H9 (cell line): ENCODE data around the gene VPS26A. TPM values are rescaled to one million over a fixed set of nuclear protein-coding genes. Genes with fewer than 3 reads are reported as not detected.

Source experiments
- DNase-seq: peaks from one replicate; pipeline ENCODE4 v3.0.0-alpha.2; 2017
- H2AFZ ChIP-seq: one replicate; pipeline ENCODE4 v1.6.1; 2013; ENCODE audit warnings: mild to moderate bottlenecking, low read length, control low read depth, moderate library complexity
- H2AK5ac ChIP-seq: 2 replicates; pipeline ENCODE4 v1.6.1; 2013; ENCODE audit warnings: low read length, control low read depth, mixed read lengths; ENCODE audit not compliant: insufficient read length
- H2BK120ac ChIP-seq: one replicate; pipeline ENCODE4 v1.6.1; 2013; ENCODE audit warnings: low read depth, mild to moderate bottlenecking, low read length, control low read depth, inconsistent platforms; ENCODE audit not compliant: poor library complexity, severe bottlenecking
- H2BK12ac ChIP-seq: 2 replicates; pipeline ENCODE4 v1.6.1; 2013; ENCODE audit warnings: low read length, control low read depth, mixed read lengths, low read depth; ENCODE audit not compliant: insufficient read length
- H2BK15ac ChIP-seq: 2 replicates; pipeline ENCODE4 v1.6.1; 2013; ENCODE audit warnings: low read depth, low read length, control low read depth
- H2BK20ac ChIP-seq: one replicate; pipeline ENCODE4 v1.6.1; 2013; ENCODE audit warnings: low read depth, mild to moderate bottlenecking, low read length, control low read depth, inconsistent platforms; ENCODE audit not compliant: poor library complexity, severe bottlenecking
- H2BK5ac ChIP-seq: 2 replicates; pipeline ENCODE4 v1.6.1; 2013; ENCODE audit warnings: low read length, control low read depth, mixed read lengths; ENCODE audit not compliant: insufficient read length
- H3K14ac ChIP-seq: 2 replicates; pipeline ENCODE4 v1.6.1; 2013; ENCODE audit warnings: low read length, control low read depth; ENCODE audit not compliant: insufficient read depth
- H3K18ac ChIP-seq: 2 replicates; pipeline ENCODE4 v1.6.1; 2013; ENCODE audit warnings: low read depth, mild to moderate bottlenecking, mixed read lengths, low read length, control low read depth; ENCODE audit not compliant: insufficient read length
- H3K23ac ChIP-seq: 2 replicates; pipeline ENCODE4 v1.6.1; 2013; ENCODE audit warnings: low read length, control low read depth, mixed read lengths, low read depth; ENCODE audit not compliant: insufficient read length
- H3K23me2 ChIP-seq: 2 replicates; pipeline ENCODE4 v1.6.1; 2013; ENCODE audit warnings: low read depth, mild to moderate bottlenecking, mixed read lengths, low read length, control low read depth; ENCODE audit not compliant: insufficient read length, poor library complexity, severe bottlenecking
- H3K27ac ChIP-seq: 2 replicates; pipeline ENCODE4 v1.5.1; 2013; ENCODE audit warnings: low read length, control low read depth, mixed read lengths, low read depth; ENCODE audit not compliant: insufficient read length
- H3K27me3 ChIP-seq: 2 replicates; pipeline ENCODE4 v1.6.1; 2013; ENCODE audit warnings: low read length, control low read depth, inconsistent platforms; ENCODE audit not compliant: insufficient read depth
- H3K4ac ChIP-seq: 2 replicates; pipeline ENCODE4 v1.6.1; 2013; ENCODE audit warnings: low read depth, mild to moderate bottlenecking, control low read depth, inconsistent platforms, low read length, moderate library complexity
- H3K4me1 ChIP-seq: 2 replicates; pipeline ENCODE4 v1.6.1; 2013; ENCODE audit warnings: low read length, control low read depth, inconsistent platforms; ENCODE audit not compliant: insufficient read depth
- H3K4me2 ChIP-seq: 2 replicates; pipeline ENCODE4 v1.6.1; 2013; ENCODE audit warnings: low read length, control low read depth, mixed read lengths; ENCODE audit not compliant: insufficient read length, insufficient read depth
- H3K56ac ChIP-seq: 2 replicates; pipeline ENCODE4 v1.6.1; 2013; ENCODE audit warnings: low read depth, mild to moderate bottlenecking, mixed read lengths, low read length, control low read depth; ENCODE audit not compliant: insufficient read length
- H3K79me1 ChIP-seq: 2 replicates; pipeline ENCODE4 v1.6.1; 2013; ENCODE audit warnings: low read depth, mild to moderate bottlenecking, moderate library complexity, low read length, control low read depth, inconsistent platforms; ENCODE audit not compliant: insufficient read depth, poor library complexity, severe bottlenecking
- H3K79me2 ChIP-seq: 2 replicates; pipeline ENCODE4 v1.6.1; 2013; ENCODE audit warnings: low read length, control low read depth, inconsistent platforms; ENCODE audit not compliant: insufficient read depth
- H3K9ac ChIP-seq: 2 replicates; pipeline ENCODE4 v1.6.1; 2013; ENCODE audit warnings: low read length, control low read depth, mixed read lengths; ENCODE audit not compliant: insufficient read length; ENCODE audit errors: extremely low read depth
- H3K9me3 ChIP-seq: one replicate; pipeline ENCODE4 v1.6.1; 2013; ENCODE audit warnings: low read depth, low read length, inconsistent platforms; ENCODE audit not compliant: control insufficient read depth
- H3T11ph ChIP-seq: one replicate; pipeline ENCODE4 v1.6.1; 2013; ENCODE audit warnings: mild to moderate bottlenecking, low read length, control low read depth, inconsistent platforms
- H4K20me1 ChIP-seq: one replicate; pipeline ENCODE4 v1.6.1; 2013; ENCODE audit not compliant: control insufficient read depth, insufficient read length, insufficient read depth
- H4K5ac ChIP-seq: 2 replicates; pipeline ENCODE4 v1.6.1; 2013; ENCODE audit warnings: low read depth, mild to moderate bottlenecking, mixed read lengths, low read length, control low read depth; ENCODE audit not compliant: insufficient read length
- H4K8ac ChIP-seq: replicated peaks from 2 replicates; pipeline ENCODE4 v1.6.1; 2013; ENCODE audit warnings: low read length, control low read depth, mixed read lengths, low read depth; ENCODE audit not compliant: insufficient read length
- H4K91ac ChIP-seq: 2 replicates; pipeline ENCODE4 v1.6.1; 2013; ENCODE audit warnings: low read depth, mild to moderate bottlenecking, moderate library complexity, mixed read lengths, low read length, control low read depth; ENCODE audit not compliant: insufficient read length
- H3K27ac Mint-ChIP-seq, 3 experiments: 2 replicates in 2 of 3; 3 replicates in 1 of 3; pipeline ENCODE4 v1.8.0; 2020 to 2021; ENCODE audit warnings: mixed read lengths in 3 of 3, mild to moderate bottlenecking in 1 of 3, moderate library complexity in 1 of 3
- H3K27me3 Mint-ChIP-seq: 2 replicates; pipeline ENCODE4 v1.8.0; 2021; ENCODE audit warnings: low read depth, mild to moderate bottlenecking, moderate library complexity, mixed read lengths
- H3K36me3 Mint-ChIP-seq, 3 experiments: 2 replicates in 2 of 3; 3 replicates in 1 of 3; pipeline ENCODE4 v1.8.0; 2020 to 2021; ENCODE audit warnings: low read depth in 3 of 3, mixed read lengths in 3 of 3; ENCODE audit not compliant: insufficient read depth in 1 of 3
- H3K4me1 Mint-ChIP-seq, 2 experiments: 2 replicates each; pipeline ENCODE4 v1.8.0; 2020; ENCODE audit warnings: mixed read lengths in 2 of 2
- H3K4me3 Mint-ChIP-seq, 2 experiments: 2 replicates in 1 of 2; 3 replicates in 1 of 2; pipeline ENCODE4 v1.8.0; 2020 to 2021; ENCODE audit warnings: mild to moderate bottlenecking in 2 of 2, mixed read lengths in 2 of 2, moderate library complexity in 1 of 2
- H3K9me3 Mint-ChIP-seq, 2 experiments: 2 replicates in 1 of 2; 3 replicates in 1 of 2; pipeline ENCODE4 v1.8.0; 2020; ENCODE audit warnings: mild to moderate bottlenecking in 2 of 2, mixed read lengths in 2 of 2, moderate library complexity in 1 of 2
- CTCF ChIP-seq: fragments of 200-600 bp; sonication (generic); conservative IDR thresholded peaks from 3 replicates; pipeline ENCODE4 v1.8.0; 2021; ENCODE audit warnings: antibody characterized with exemption, mild to moderate bottlenecking
- WGBS: extraction: QIAGEN DNeasy Blood & Tissue Kit; methylation state at CpG from one replicate; pipeline ENCODE4 v1.1.7; 2013; ENCODE audit warnings: missing lambda C conversion rate, low lambda C conversion rate, mixed read lengths; ENCODE audit not compliant: insufficient read length; ENCODE audit errors: extremely low coverage; 5-methylcytosine and 5-hydroxymethylcytosine counted together
- total RNA-seq: library from RNA; stranded (reverse); gene quantifications from 2 replicates; pipeline ENCODE4 v1.2.1, GENCODE V29; 2021

VPS26A gene
- total RNA-seq, 1 experiment from 2014 or later, result 41.8 TPM

DNA sequence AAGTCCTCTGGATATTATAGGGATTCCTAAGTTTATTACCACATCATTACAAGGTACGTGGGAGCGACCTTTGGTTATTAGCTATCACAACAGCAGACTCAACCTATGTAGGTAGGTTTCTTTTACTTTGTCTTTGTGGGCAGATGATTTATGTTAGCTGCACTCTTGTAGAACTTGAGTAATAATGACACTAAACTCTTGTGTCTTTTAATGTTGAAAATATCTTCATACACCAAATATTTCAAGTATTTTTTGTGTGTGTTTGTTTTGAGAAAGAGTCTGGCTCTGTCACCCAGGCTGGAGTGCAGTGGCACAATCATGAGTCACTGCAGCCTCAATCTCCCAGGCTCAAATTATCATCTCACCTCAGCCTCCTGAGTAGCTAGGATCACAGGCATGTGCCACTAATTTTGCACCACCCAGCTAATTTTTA is 36.8 kb downstream of the VPS26A start:
- Histone ChIP-seq H3K4ac (no peak overlapping the region), H3K79me1 (no peaks in the 10 kb centered on the region), H2BK12ac (no peak overlapping the region), H4K91ac (no peak overlapping the region), H3K79me2 (no peaks in the 10 kb centered on the region), H2AFZ (no peak overlapping the region), H2AK5ac (no peak overlapping the region), H3K18ac (no peak overlapping the region), H3K27ac (no peak overlapping the region), H4K20me1 (no peaks in the 10 kb centered on the region), H2BK20ac (no peak overlapping the region), H3K4me1 (no peaks in the 10 kb centered on the region), H3K4me2 (no peak overlapping the region), H3K9ac (no peak overlapping the region), H2BK5ac (no peak overlapping the region), H3K14ac (no peak overlapping the region), H3K23ac (no peak overlapping the region), H2BK120ac (no peak overlapping the region), H3T11ph (no peak overlapping the region), H3K27me3 (no peaks in the 10 kb centered on the region), H2BK15ac (no peak overlapping the region), H4K8ac (no peak overlapping the region), H3K56ac (no peak overlapping the region), H4K5ac (no peak overlapping the region), H3K23me2 (no peaks in the 10 kb centered on the region), H3K9me3 (no peaks in the 10 kb centered on the region)
- TF ChIP-seq CTCF, result no peak
- Mint-ChIP-seq H3K4me1 (no peaks in the 10 kb centered on the region), H3K36me3 (peaks cover 3 to 28% (median 24%) of the 10 kb centered on the region in 3 experiments; a peak in 6 of 7 replicates), H3K4me3 (no peak overlapping the region), H3K27me3 (no peaks in the 10 kb centered on the region), H3K9me3 (no peaks in the 10 kb centered on the region; a peak in 1 of 5 replicates), H3K27ac (no peak overlapping the region)
- no CpG with 5 or more reads among the region's 2 CpGs for WGBS
- DNase-seq, result no peak
